ENCODE data around the gene TSR3.

Gene TSR3

GRCh38 chr16:1322407-1322806, 29.3 kb downstream of the TSR3 start:
- no peak for DNase-seq

GRCh38 chr16:1320658-1321240, 30.9 kb downstream of the TSR3 start:
- no peak for DNase-seq

- DNase-seq: no peak
Measured at GRCh38 chr16:1320097-1320496, 31.6 kb downstream of the TSR3 start.

GRCh38 chr16:1319041-1319440, 32.6 kb downstream of the TSR3 start:
- DNase-seq: no peak

GRCh38 chr16:1318268-1318545, 33.5 kb downstream of the TSR3 start:
- DNase-seq: no peak

- no peak for DNase-seq
Measured at GRCh38 chr16:1317479-1318267, 34.0 kb downstream of the TSR3 start.

GRCh38 chr16:1316033-1316405, 35.7 kb downstream of the TSR3 start:
- DNase-seq: no peak

GRCh38 chr16:1315081-1316032, 36.3 kb downstream of the TSR3 start:
- DNase-seq: no peak

- no peak for DNase-seq
Measured at GRCh38 chr16:1314399-1315068, 37.1 kb downstream of the TSR3 start.

- DNase-seq: no peak
Measured at GRCh38 chr16:1313721-1314369, 37.8 kb downstream of the TSR3 start.

- DNase-seq: no peak
Measured at GRCh38 chr16:1312903-1313302, 38.8 kb downstream of the TSR3 start.

- no peak for DNase-seq
Measured at GRCh38 chr16:1312467-1312816, 39.2 kb downstream of the TSR3 start.

GRCh38 chr16:1311738-1312466, 39.8 kb downstream of the TSR3 start:
- no peak for DNase-seq

- no peak for DNase-seq
Measured at GRCh38 chr16:1311212-1311737, 40.4 kb downstream of the TSR3 start.

- no peak for DNase-seq
Measured at GRCh38 chr16:1310832-1311200, 40.9 kb downstream of the TSR3 start.

GRCh38 chr16:1309888-1310831, 41.5 kb downstream of the TSR3 start:
- no peak for DNase-seq

GRCh38 chr16:1308977-1309885, 42.4 kb downstream of the TSR3 start, which contains the start of gene UBE2I:
Gene UBE2I (plus strand): TSS chr16:1309636. CDS start chr16:1314031, 4,395 bp downstream.
- DNase-seq: peak; percentile 84

- no peak for DNase-seq
Measured at GRCh38 chr16:1308036-1308976, 43.4 kb downstream of the TSR3 start.
